ENCODE data around the gene LRCOL1.

Gene LRCOL1

DNA sequence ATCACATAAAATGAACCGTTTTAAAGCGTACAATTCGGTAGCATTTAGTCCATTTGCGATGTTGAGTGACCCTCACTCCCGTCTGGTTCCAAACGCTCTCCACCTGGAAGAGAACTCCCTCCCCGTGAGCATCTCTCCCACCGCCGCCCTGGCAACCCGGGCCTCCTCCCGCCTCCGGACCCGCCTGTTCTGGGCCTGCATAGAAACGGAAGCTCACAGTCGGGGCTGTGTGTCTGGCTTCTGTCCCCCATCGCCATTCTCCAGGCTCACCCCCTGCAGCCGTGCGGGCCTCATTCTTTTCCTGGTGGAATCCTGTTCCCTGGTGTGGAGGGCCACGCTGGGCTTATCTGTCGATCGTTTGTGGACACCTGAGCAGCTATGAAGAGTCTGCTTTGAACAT, 17.3 kb downstream of the LRCOL1 start:
- DNase-seq: no peak
- in situ Hi-C loops (cut with HindIII; ENCODE audit: low pct_ligation_motif_present, low pct_unique_long_range_greater_than_20kb, low sequenced_read_pairs): no loop called here

- no peak for DNase-seq
- in situ Hi-C loops (cut with HindIII; ENCODE audit: low pct_ligation_motif_present, low pct_unique_long_range_greater_than_20kb, low sequenced_read_pairs): no loop called here
These were observed 18.0 kb downstream of the LRCOL1 start for GRCh38 chr12:132592282-132592970.

DNA sequence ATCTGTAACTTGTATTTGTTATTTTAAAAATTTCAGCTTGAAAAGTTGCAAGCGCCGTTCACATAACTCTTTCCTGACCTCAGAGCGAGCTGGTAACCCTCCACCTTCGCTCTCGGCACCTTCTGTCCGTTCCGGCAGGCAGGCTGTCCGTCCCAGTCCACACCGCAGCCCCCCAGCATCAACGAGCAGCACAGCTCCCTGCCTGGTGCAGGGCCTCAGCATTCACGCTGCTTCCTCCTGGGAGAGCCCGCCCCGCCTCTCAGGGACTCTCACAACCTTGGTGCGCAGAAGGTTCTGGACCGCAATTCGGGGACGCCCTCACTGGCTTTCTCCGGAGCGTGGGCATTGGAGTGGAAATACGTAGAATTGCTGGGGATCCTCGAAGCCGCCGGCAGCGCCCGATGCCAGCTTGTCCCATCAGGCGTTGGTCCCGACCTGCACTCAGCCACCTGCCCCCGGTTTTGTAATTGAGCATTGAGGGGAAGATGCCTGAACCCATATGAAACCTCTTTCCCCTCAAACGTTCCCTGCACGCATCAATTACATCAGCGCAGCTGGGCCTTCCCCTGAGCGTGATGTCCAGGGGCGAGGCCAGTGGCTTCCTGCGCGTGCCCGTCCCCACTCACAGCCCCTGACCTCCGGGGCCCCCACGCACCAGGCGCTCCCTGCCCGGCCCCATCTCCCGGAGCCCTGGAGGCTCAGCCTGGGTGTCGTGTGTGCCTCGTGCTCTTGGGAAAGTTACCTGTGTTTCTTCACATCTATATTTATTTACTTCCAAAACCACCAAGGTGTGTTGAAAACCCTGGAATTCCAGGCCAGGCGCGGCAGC, 19.1 kb downstream of the LRCOL1 start:
- in situ Hi-C loops (cut with HindIII; ENCODE audit: low pct_ligation_motif_present, low pct_unique_long_range_greater_than_20kb, low sequenced_read_pairs): no loop called here
- no peak for DNase-seq

DNA sequence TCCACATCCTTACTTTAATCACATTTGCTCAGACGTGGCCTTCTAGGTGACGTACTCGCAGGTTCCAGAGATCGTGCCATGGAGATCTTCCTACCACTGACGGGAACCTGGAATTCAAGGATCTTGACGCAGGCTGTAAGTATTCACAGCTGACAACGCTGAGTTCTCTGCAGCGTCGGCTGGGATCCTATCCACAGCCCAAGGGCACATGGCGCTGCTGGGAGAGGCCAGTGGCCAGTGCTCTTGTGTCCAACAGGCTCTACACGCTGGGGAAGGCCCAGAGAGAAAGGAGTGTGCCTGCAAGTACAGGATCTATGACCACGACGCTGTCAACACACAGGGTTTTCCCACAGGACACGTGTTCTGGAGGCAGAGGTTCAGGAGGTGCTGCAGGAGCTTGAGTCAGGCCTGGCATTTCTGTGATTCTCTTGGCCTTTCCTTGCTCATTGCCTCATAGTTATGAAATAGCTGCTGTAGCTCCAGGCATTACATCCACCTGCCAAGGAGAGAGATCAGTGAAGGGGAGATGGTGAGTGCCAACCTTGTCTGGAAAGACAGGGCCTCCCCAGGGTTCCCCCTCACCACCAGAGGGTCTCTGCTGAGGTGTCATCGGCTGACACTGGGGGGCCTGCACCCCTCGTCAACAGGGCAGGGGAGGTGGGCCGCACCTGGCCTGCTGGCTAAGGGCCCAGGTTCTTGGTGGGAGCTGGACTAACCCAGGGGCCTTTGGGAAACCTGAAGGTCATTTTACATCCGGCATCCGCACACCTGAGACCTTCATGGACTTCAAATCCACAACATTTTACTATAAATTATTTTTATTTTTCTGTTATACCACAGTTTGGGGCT, 21.3 kb downstream of the LRCOL1 start:
- in situ Hi-C loops (cut with HindIII; ENCODE audit: low pct_ligation_motif_present, low pct_unique_long_range_greater_than_20kb, low sequenced_read_pairs): no loop called here
- no peak for DNase-seq

DNA sequence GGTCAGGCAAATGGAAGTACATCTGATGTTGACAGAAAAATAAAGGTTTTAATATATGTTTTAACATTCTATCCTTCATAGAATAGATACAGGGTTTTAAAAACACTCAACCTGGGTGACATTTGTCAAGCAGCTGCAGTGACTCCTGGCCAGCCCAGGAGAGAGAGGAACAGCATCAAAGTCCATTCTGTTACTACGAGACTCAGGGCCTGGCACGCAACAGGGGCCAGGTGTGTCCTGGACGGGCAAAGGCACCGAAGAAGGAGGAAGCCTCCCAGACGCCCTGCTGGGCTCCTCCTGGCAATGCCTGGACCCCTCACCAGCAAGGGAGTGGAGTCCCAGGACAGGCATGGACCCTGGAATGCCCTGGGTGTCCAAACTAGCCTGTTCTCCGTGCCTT, 22.1 kb downstream of the LRCOL1 start:
- in situ Hi-C loops (cut with HindIII; ENCODE audit: low pct_ligation_motif_present, low pct_unique_long_range_greater_than_20kb, low sequenced_read_pairs): no loop called here
- no peak for DNase-seq

- in situ Hi-C loops (cut with HindIII; ENCODE audit: low pct_ligation_motif_present, low pct_unique_long_range_greater_than_20kb, low sequenced_read_pairs): no loop called here
- no peak for DNase-seq
These were observed 22.6 kb downstream of the LRCOL1 start for GRCh38 chr12:132587781-132588180.

GRCh38 chr12:132586929-132587328, 23.5 kb downstream of the LRCOL1 start:
- in situ Hi-C loops (cut with HindIII; ENCODE audit: low pct_ligation_motif_present, low pct_unique_long_range_greater_than_20kb, low sequenced_read_pairs): no loop called here
- no peak for DNase-seq

DNA sequence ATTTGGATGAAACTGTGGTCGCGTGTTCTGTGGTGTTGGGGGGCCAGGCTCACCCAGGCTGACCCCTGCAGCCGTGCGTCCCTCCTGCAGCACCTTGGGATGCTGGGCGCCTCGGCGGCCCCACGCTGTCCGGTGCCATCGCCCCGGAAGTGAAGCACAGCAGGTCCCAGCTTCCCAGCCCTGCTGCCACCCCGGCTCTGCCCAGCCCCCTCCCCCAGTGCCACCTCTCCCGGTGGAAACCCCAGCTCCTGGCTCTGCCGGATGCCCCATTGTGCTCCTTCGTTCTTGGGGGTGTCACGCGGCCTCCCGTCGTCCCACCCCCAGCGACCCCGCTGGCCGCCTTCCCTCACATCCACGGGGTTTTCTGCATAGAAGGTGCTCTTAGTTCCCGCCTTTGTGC, 25.2 kb downstream of the LRCOL1 start:
- no peak for DNase-seq
- in situ Hi-C loops (cut with HindIII; ENCODE audit: low pct_ligation_motif_present, low pct_unique_long_range_greater_than_20kb, low sequenced_read_pairs): no loop called here

DNA sequence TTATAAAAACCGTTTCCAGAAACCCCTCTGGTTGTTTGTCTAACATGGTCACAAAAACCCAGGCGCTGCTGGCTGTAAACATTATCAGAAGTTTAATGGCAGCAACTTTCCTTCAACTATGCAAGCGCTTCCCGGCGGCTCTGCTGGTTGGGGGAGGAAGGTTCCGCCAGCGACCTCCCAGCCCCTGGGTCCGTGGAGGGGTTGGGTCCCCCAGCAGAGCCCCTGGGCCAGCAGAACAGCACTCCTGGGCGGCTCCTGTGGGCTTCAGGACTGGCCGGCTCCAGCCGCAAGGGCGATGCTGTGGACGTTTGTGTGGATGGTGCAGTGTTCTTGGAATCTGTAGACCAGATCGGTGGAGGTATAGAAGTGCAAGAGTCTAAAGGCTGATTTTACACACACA, 26.0 kb downstream of the LRCOL1 start:
- DNase-seq: no peak
- in situ Hi-C loops (cut with HindIII; ENCODE audit: low pct_ligation_motif_present, low pct_unique_long_range_greater_than_20kb, low sequenced_read_pairs): no loop called here

GRCh38 chr12:132583736-132584135, 26.6 kb downstream of the LRCOL1 start:
- in situ Hi-C loops (cut with HindIII; ENCODE audit: low pct_ligation_motif_present, low pct_unique_long_range_greater_than_20kb, low sequenced_read_pairs): no loop called here
- DNase-seq: no peak

DNA sequence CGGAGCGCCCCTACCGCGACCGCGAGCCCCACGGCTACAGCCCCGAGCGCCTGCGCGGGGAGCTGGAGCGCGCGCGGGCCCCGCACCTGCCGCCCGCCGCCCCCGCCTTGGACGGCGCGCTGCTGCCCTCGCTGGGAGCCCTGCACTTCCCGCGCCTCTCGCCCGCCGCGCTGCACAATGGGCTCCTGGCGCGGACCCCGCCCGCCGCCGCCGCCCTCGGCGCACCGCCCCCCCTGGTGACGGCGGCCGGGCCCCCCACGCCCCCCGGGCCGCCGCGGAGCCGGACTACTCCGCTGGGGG, 27.0 kb downstream of the LRCOL1 start:
- no peak for DNase-seq
- in situ Hi-C loops (cut with HindIII; ENCODE audit: low pct_ligation_motif_present, low pct_unique_long_range_greater_than_20kb, low sequenced_read_pairs): no loop called here

GRCh38 chr12:132582582-132583410, 27.6 kb downstream of the LRCOL1 start:
- no peak for DNase-seq
- in situ Hi-C loops (cut with HindIII; ENCODE audit: low pct_ligation_motif_present, low pct_unique_long_range_greater_than_20kb, low sequenced_read_pairs): no loop called here

DNA sequence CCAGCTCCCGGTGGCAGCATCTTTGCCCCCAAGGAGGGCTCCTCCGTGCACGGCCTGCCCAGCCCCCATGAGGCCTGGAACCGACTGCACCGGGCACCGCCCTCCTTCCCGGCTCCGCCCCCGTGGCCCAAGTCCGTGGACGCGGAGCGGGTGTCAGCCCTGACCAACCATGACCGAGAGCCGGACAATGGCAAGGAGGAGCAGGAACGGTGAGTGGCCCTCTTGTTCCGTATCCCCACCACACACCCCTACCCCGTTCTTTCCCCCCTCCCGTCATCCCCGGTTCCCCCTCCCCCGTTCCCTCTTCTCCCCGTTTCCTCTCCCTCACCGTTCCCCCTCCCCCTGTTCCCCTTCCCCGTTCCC, 28.3 kb downstream of the LRCOL1 start:
- in situ Hi-C loops (cut with HindIII; ENCODE audit: low pct_ligation_motif_present, low pct_unique_long_range_greater_than_20kb, low sequenced_read_pairs): no loop called here
- DNase-seq: peak; percentile 52

DNA sequence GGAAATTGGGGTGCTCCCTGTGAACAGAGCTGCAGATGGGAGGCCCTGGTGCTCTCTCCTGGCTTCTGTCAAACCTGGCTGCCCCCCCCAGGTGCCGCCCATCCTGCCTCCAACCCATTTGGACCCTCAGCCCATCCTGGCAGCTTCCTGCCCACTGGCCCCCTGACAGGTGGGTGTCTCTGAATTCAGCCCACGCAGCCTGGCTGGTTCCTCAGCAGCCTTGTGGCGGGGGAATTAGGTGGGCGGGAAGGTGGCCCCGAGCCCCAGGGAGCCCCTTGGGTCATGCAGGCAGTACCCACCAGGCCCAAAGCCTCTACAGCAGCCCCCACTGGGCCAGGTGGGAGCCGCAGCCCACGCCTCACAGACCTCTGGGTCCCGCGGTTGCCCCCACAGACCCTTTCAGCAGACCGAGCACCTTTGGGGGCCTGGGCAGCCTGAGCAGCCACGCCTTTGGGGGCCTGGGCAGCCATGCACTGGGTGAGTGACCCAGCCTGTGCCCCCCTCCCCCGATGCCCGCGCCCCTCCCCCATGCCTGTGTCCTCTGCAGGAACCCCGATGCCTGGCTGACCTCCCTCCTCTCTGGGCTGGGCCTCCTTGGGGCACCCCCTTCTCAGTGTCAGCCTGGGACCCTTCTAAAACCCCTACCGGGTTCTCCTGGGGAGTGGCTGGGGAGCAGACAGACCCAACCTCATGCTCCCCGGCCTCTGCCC, 28.9 kb downstream of the LRCOL1 start:
- in situ Hi-C loops (cut with HindIII; ENCODE audit: low pct_ligation_motif_present, low pct_unique_long_range_greater_than_20kb, low sequenced_read_pairs): no loop called here
- DNase-seq: no peak

DNA sequence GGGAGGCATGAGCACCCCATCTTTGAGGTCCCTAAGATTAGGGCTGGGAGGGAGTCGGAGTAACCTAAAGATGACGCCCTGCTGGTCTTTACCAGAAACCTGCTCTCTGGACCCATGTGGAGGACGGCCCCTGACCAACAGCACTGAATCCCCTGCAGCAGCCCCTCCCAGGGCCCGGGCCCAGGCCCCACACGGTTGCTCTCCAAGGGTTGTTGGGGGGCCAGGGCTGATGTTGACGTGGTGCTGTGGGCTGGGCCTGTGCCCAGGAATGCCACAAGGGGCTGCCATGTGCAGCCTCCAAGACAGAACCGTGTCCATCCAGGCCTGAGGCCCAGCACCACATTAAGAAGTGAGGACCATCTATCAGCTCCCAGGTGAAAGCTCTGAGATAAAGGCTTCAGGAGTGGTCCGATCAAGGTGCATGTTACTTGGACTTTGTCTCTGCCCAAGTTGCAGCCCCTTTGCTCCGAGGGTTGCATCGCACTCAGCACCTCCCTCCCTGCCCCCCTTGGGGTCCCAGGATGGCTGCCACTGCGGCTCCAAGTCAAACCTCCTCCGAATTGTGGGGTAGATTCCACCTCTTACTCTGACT, 29.6 kb downstream of the LRCOL1 start:
- in situ Hi-C loops (cut with HindIII; ENCODE audit: low pct_ligation_motif_present, low pct_unique_long_range_greater_than_20kb, low sequenced_read_pairs): no loop called here
- no peak for DNase-seq

DNA sequence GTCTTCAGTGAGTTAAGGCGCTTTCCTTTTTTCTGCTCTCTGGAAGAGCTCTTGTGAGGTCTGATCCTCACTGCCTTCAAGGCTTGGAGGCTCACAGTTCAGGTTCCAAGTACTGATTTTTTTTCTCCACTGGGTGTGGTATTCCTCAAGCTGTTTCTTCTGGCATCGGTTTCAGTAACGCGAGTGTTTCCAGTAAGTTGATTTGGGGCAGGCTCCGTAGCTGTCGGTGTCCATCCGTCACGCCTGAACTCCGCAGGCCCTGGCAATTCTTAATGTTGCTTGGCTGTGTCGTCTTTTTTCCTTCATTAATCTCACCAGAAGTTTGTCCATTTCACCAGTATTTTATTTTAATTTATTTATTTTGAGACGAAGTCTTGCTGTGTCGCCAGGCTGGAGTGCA, 30.6 kb downstream of the LRCOL1 start:
- in situ Hi-C loops (cut with HindIII; ENCODE audit: low pct_ligation_motif_present, low pct_unique_long_range_greater_than_20kb, low sequenced_read_pairs): no loop called here
- no peak for DNase-seq

- no peak for DNase-seq
- in situ Hi-C loops (cut with HindIII; ENCODE audit: low pct_ligation_motif_present, low pct_unique_long_range_greater_than_20kb, low sequenced_read_pairs): no loop called here
These were observed 31.6 kb downstream of the LRCOL1 start for GRCh38 chr12:132578826-132579225.

DNA sequence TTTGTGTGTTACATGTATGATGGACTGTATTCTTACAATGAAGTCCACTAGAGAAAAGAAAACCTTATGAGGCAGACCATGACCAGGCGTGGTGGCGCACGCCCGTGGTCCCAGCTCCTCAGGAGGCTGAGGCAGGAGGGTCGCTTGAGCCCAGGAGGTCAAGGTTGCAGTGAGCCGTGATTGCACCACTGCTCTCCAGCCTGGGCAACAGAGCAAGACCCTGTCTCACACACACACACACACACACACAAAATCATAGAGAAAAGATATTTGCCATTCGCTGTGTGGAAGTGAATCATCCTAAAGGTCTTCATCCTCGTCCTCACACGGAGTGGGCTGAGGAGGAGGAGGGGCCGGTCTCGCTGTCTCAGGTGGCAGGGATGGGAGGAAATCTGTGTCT, 32.3 kb downstream of the LRCOL1 start:
- in situ Hi-C loops (cut with HindIII; ENCODE audit: low pct_ligation_motif_present, low pct_unique_long_range_greater_than_20kb, low sequenced_read_pairs): no loop called here
- DNase-seq: no peak

Data from ACHN (cell line).